Vagina (tissue), 2 donors: Measurements from ENCODE around the gene CNTNAP4. TPM values are rescaled to one million over a fixed set of nuclear protein-coding genes. Genes with fewer than 3 reads are reported as not detected.

Experiments
- DNase-seq, 2 donors: peaks; one replicate each; pipeline ENCODE4 v3.0.0-alpha.2; 2017; ENCODE audit errors: extremely low spot score in 2 of 2
- H3K27ac ChIP-seq: fragments of 200-600 bp; sonication (generic); one replicate; pipeline ENCODE4 v1.5.1; 2019
- H3K27me3 ChIP-seq: fragments of 200-600 bp; sonication (generic); one replicate; pipeline ENCODE4 v1.5.1; 2019
- H3K36me3 ChIP-seq, 2 donors: fragments of 200-600 bp; sonication (generic); one replicate each; pipeline ENCODE4 v1.5.1; 2017 to 2019
- H3K4me1 ChIP-seq: fragments of 200-600 bp; sonication (generic); one replicate; pipeline ENCODE4 v1.5.1; 2019
- H3K4me3 ChIP-seq, 2 donors: fragments of 200-600 bp; sonication (generic); 1 replicate in 1 of 2; 2 replicates in 1 of 2; pipeline ENCODE4 v1.5.1; 2016 to 2019
- H3K9me3 ChIP-seq: fragments of 200-600 bp; sonication (generic); one replicate; pipeline ENCODE4 v1.5.1; 2019
- CTCF ChIP-seq, 3 experiments: fragments of 450-650 bp in 2 of 3; fragments of 200-600 bp in 1 of 3; sonication (generic) in 1 of 3; IDR thresholded peaks; one replicate each; pipeline ENCODE4 v1.5.1; 2017 to 2019; ENCODE audit warnings: antibody characterized with exemption in 3 of 3, mild to moderate bottlenecking in 2 of 3, moderate library complexity in 2 of 3
- POLR2A ChIP-seq, 2 donors: fragments of 450-650 bp; IDR thresholded peaks; one replicate each; pipeline ENCODE4 v1.6.1; 2017; ENCODE audit warnings: antibody characterized with exemption in 2 of 2, mild to moderate bottlenecking in 2 of 2, moderate library complexity in 2 of 2
- POLR2AphosphoS5 ChIP-seq, 2 donors: sonication (generic); formaldehyde crosslinking; IDR thresholded peaks; one replicate each; pipeline ENCODE4 v1.9.0; 2017; ENCODE audit warnings: antibody characterized with exemption in 2 of 2, mild to moderate bottlenecking in 2 of 2, low read depth in 1 of 2; ENCODE audit not compliant: insufficient read depth in 1 of 2
- intact Hi-C: fragments of 100-400 bp; cut with DNase I; formaldehyde crosslinking; loops from one replicate; pipeline ENCODE4 v1.15.1; 2023
- total RNA-seq: library from RNA; depleted of rRNA; stranded (reverse); fragments of >200 nt; gene quantifications from one replicate; pipeline ENCODE4 v1.2.3, GENCODE V29; 2016

CNTNAP4 gene
- total RNA-seq, 1 donor from 2014 or later = 1.7 TPM

- no peak for TF ChIP-seq CTCF (IDR thresholded peaks at IDR 0.05)
- TF ChIP-seq POLR2A (IDR thresholded peaks at IDR 0.05) = no peak
- no peak for TF ChIP-seq POLR2AphosphoS5 (IDR thresholded peaks at IDR 0.05; ENCODE audit: insufficient read depth in 1 of 2, low read depth in 1 of 2)
- no peak for DNase-seq
- Histone ChIP-seq H3K4me1 (no peaks in the 10 kb centered on the region), H3K4me3 (no peak overlapping the region), H3K36me3 (no peaks in the 10 kb centered on the region), H3K9me3 (no peaks in the 10 kb centered on the region), H3K27me3 (no peaks in the 10 kb centered on the region), H3K27ac (no peak overlapping the region)
- intact Hi-C loops = no loop called here
These were observed 234.0 kb downstream of the CNTNAP4 start for GRCh38 chr16:76511203-76511602.

GRCh38 chr16:76518781-76519180 lies 241.6 kb downstream of the CNTNAP4 start:
- Histone ChIP-seq H3K4me3 (no peak overlapping the region), H3K4me1 (no peaks in the 10 kb centered on the region), H3K36me3 (no peaks in the 10 kb centered on the region), H3K27ac (no peak overlapping the region), H3K27me3 (no peaks in the 10 kb centered on the region), H3K9me3 (no peaks in the 10 kb centered on the region)
- no peak for TF ChIP-seq POLR2A (IDR thresholded peaks at IDR 0.05)
- no peak for TF ChIP-seq CTCF (IDR thresholded peaks at IDR 0.05)
- TF ChIP-seq POLR2AphosphoS5 (IDR thresholded peaks at IDR 0.05; ENCODE audit: insufficient read depth in 1 of 2, low read depth in 1 of 2) = no peak
- DNase-seq = no peak
- intact Hi-C loops = no loop called here

GRCh38 chr16:76524356-76524755 lies 247.2 kb downstream of the CNTNAP4 start:
- H3K36me3 ChIP-seq = no peaks in the 10 kb centered on the region
- H3K9me3 ChIP-seq = no peaks in the 10 kb centered on the region
- no peak overlapping the region for H3K4me3 ChIP-seq
- intact Hi-C loops = no loop called here
- H3K27ac ChIP-seq = no peak overlapping the region
- no peak for DNase-seq
- TF ChIP-seq CTCF (IDR thresholded peaks at IDR 0.05) (no peak), POLR2A (IDR thresholded peaks at IDR 0.05) (no peak), POLR2AphosphoS5 (IDR thresholded peaks at IDR 0.05; ENCODE audit: insufficient read depth in 1 of 2, low read depth in 1 of 2) (no peak)
- no peaks in the 10 kb centered on the region for H3K27me3 ChIP-seq
- no peaks in the 10 kb centered on the region for H3K4me1 ChIP-seq

- DNase-seq = no peak
- Histone ChIP-seq H3K36me3 (no peaks in the 10 kb centered on the region), H3K9me3 (no peaks in the 10 kb centered on the region), H3K4me1 (no peaks in the 10 kb centered on the region), H3K27ac (no peak overlapping the region), H3K4me3 (no peak overlapping the region), H3K27me3 (no peaks in the 10 kb centered on the region)
- intact Hi-C loops = no loop called here
- TF ChIP-seq CTCF (IDR thresholded peaks at IDR 0.05) (no peak), POLR2A (IDR thresholded peaks at IDR 0.05) (no peak), POLR2AphosphoS5 (IDR thresholded peaks at IDR 0.05; ENCODE audit: insufficient read depth in 1 of 2, low read depth in 1 of 2) (no peak)
These were observed 247.6 kb downstream of the CNTNAP4 start for GRCh38 chr16:76524769-76525168.

- DNase-seq = no peak
- no peaks in the 10 kb centered on the region for H3K36me3 ChIP-seq
- no peaks in the 10 kb centered on the region for H3K4me1 ChIP-seq
- H3K27me3 ChIP-seq = no peaks in the 10 kb centered on the region
- no peak overlapping the region for H3K4me3 ChIP-seq
- intact Hi-C loops = no loop called here
- no peak overlapping the region for H3K27ac ChIP-seq
- no peaks in the 10 kb centered on the region for H3K9me3 ChIP-seq
- TF ChIP-seq POLR2A (IDR thresholded peaks at IDR 0.05) (no peak), CTCF (IDR thresholded peaks at IDR 0.05) (no peak), POLR2AphosphoS5 (IDR thresholded peaks at IDR 0.05; ENCODE audit: insufficient read depth in 1 of 2, low read depth in 1 of 2) (no peak)
These were observed 250.0 kb downstream of the CNTNAP4 start for GRCh38 chr16:76527244-76527643.
